PC-9 (cell line): Measurements from ENCODE around the gene POLD2.

Experiments used
- EZH2 ChIP-seq: fragments of 200-600 bp; sonication (generic); IDR thresholded peaks from 2 replicates; pipeline ENCODE4 v1.8.0; 2017; ENCODE audit warnings: antibody characterized with exemption, low read depth
- TF ChIP-seq, protein P1 (sequence below): fragments of 200-600 bp; sonication (generic); conservative IDR thresholded peaks from 2 replicates; pipeline ENCODE4 v1.6.1; 2017; ENCODE audit warnings: mixed run types, antibody characterized with exemption, mild to moderate bottlenecking, moderate library complexity

DNA sequence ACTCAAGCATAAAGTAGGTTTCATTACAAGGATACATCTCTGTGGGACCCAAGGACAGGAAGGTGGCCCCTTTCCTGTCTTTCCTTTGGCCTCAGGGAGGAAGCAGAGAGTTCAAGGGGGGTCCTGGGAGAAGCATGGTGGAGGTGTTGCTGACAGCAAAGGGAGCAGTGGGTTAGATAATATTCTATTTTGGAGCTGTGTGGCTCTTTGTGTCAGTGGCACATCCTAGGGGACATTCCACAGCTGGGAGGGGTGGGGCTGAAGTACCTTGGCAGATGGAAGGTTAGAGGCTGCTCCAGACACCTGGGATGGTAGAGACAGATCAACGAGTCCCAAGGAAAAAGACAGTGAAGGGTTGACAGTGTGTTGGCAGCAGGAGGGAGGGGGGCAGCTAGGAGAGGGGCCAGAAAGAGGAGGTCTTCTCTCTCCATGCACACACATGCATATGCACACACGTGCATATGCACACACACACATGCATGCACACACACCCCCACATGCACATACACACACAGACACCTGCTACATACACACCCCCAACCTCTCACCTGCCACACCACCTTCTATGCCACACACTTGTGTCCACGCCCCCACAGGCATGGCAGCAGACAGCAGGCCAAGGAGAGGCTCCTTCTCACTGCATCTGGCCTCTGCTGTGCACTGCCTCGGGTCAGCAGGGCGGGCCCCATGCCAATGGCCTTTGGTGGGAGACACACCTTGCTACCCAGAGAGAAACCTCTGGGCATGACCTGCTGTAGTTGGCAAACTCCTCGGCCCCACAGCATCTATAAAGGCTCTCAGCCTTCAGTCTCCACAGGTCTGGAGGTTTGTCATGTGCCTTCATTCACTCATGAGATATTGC lies 5.6 kb upstream of the POLD2 start:
- TF ChIP-seq EZH2: no peak
- TF ChIP-seq, protein P1, sequence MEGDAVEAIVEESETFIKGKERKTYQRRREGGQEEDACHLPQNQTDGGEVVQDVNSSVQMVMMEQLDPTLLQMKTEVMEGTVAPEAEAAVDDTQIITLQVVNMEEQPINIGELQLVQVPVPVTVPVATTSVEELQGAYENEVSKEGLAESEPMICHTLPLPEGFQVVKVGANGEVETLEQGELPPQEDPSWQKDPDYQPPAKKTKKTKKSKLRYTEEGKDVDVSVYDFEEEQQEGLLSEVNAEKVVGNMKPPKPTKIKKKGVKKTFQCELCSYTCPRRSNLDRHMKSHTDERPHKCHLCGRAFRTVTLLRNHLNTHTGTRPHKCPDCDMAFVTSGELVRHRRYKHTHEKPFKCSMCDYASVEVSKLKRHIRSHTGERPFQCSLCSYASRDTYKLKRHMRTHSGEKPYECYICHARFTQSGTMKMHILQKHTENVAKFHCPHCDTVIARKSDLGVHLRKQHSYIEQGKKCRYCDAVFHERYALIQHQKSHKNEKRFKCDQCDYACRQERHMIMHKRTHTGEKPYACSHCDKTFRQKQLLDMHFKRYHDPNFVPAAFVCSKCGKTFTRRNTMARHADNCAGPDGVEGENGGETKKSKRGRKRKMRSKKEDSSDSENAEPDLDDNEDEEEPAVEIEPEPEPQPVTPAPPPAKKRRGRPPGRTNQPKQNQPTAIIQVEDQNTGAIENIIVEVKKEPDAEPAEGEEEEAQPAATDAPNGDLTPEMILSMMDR: no peak
